ENCODE results near the gene FOXP4.

- TF ChIP-seq CTCF (conservative IDR thresholded peaks at IDR 0.05; ENCODE audit: low read length): no peak
- TF ChIP-seq EZH2phosphoT487 (IDR thresholded peaks at IDR 0.05; ENCODE audit: borderline replicate concordance, low read depth, low read length): no peak
These were observed 79.3 kb downstream of the FOXP4 start for GRCh38 chr6:41625442-41625841.

Measured in OCI-LY7 (cell line).